BJ (cell line): ENCODE results near the gene BCL2. TPM values are rescaled to one million over a fixed set of nuclear protein-coding genes. Genes with fewer than 3 reads are reported as not detected.
"Not testable (repeated sequence)": the region's sequence is repeated elsewhere in the genome, so short reads cannot be mapped to it uniquely, and the experiment has no call there.

ENCODE experiments used
- CTCF ChIA-PET: fragments of 350-600 bp; formaldehyde crosslinking; extraction: SDS; loops from one replicate; lab custom pipeline; 2021; ENCODE audit warnings: antibody characterized with exemption, inconsistent platforms; lab: Yijun Ruan, JAX
- POLR2A ChIA-PET: fragments of 300-600 bp; sonication (Branson Sonifier 250); formaldehyde crosslinking; extraction: SDS; loops from one replicate; lab custom pipeline; 2021; ENCODE audit warnings: antibody characterized with exemption; lab: Charles Lee
- DNase-seq: peaks from one replicate; pipeline ENCODE4 v3.0.0-alpha.2; 2011; ENCODE audit warnings: low read depth
- H3K27me3 ChIP-seq: 2 replicates; pipeline ENCODE4 v1.6.0; 2011; ENCODE audit warnings: low read length; ENCODE audit not compliant: control insufficient read depth, insufficient read depth
- H3K36me3 ChIP-seq: 2 replicates; pipeline ENCODE4 v1.5.1; 2011; ENCODE audit warnings: low read length; ENCODE audit not compliant: control insufficient read depth, insufficient read depth
- H3K4me3 ChIP-seq: 2 replicates; pipeline ENCODE4 v1.5.1; 2011; ENCODE audit warnings: low read depth, mild to moderate bottlenecking, control low read depth, low read length
- CTCF ChIP-seq: IDR thresholded peaks from 2 replicates; pipeline ENCODE4 v1.5.1; 2011; ENCODE audit warnings: low read depth, mild to moderate bottlenecking, control low read depth, inconsistent platforms, low read length, moderate library complexity; ENCODE audit not compliant: insufficient read depth
- polyA plus RNA-seq: library from polyadenylated mRNA; depleted of rRNA; stranded (reverse); fragments of >200 nt; gene quantifications from 2 replicates; pipeline ENCODE4 v1.2.3, GENCODE V29; 2011

BCL2 gene
- polyA plus RNA-seq, 1 experiment, result 0.15 TPM

DNA sequence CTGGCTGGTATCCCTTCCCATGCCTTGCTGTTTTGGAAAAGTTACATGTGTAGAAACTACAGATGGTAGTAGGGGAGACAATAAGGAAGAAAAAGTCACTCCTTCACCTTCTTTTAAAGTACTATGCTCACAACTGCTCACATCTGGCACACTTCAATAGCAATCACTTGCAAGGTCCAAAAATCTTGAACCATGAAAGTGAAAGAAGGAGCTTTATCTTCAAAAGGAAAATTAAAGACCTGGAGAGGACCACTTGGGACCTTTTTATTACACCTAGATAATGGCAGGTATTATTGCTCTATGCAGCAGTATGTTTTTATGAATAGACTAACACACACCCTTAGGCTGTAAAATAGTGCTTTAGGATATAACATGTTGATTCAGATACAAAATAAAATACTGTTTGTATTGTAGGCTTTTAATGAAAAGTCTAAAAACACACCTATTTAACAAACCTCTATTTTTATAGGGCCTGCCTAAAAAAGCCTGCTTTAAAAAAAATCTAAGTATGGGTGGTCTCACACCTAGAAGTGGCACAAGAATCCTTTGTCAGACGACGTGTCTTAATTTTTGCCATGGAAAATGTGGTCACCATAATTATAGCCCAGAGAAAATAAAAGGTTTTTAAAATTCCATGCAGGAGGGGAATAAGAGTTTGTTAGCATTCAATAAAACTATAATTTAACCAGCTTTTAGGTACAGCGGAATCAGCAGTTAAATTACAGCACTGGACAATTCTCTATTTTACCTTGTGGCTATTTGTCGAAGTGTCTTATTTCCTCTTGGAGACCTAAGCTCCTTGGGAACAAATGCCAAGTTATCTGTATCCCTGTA is 124.0 kb downstream of the BCL2 start:
- POLR2A ChIA-PET, result no interaction called here
- no peak for TF ChIP-seq CTCF
- H3K4me3 ChIP-seq, result no peak overlapping the region
- CTCF ChIA-PET, result interaction anchor here (0.7 to 2.1 kb wide), 2 partner anchors 17 to 31 kb away, joined by 3 to 5 read pairs; no protein-coding TSS in a partner anchor
- no peaks in the 10 kb centered on the region for H3K36me3 ChIP-seq
- no peaks in the 10 kb centered on the region for H3K27me3 ChIP-seq
- no peak for DNase-seq

GRCh38 chr18:63192885-63193349 is 126.7 kb downstream of the BCL2 start:
- ChIA-PET POLR2A (no interaction called here), CTCF (no interaction called here)
- Histone ChIP-seq H3K36me3 (no peaks in the 10 kb centered on the region), H3K27me3 (no peaks in the 10 kb centered on the region), H3K4me3 (no peak overlapping the region)
- no peak for DNase-seq
- TF ChIP-seq CTCF, result no peak

DNA sequence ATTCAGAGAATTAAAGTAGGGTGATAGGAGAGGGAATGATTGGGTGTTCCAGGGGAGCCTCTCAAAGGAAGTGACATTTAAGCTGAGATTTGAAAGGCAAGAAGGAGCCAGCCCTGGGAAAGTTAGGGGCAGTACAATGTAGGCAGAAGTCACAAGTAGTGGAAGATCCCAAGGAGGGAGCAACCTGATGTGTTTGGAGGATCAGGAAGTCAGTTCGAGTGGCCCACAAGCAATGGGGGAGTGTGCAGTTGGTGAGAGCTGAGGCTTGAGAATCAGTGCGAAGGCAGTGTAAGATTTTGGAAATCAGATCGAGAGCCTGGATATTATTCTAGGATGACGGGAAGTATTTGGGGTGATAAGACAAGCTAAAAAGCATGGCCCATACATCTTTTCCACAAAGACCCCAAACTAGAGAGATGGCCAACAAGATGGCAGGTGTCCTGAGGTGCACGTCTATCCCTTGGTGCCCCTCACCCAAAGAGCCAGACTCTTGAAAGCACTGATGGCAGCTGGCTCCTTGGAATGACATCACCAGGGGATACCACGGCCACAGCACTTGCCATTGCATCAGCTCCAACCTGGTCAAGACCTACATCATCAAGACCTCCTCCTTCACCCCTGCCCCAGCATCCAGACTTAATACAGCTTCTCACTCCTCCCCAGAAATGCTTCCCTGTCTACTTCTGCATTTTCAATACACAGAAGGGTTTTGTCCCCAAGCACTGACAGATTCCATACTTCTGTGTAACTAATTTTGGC is 127.3 kb downstream of the BCL2 start:
- CTCF ChIA-PET, result no interaction called here
- Histone ChIP-seq H3K27me3 (no peaks in the 10 kb centered on the region), H3K36me3 (no peaks in the 10 kb centered on the region), H3K4me3 (no peak overlapping the region)
- POLR2A ChIA-PET, result no interaction called here
- DNase-seq, result no peak
- TF ChIP-seq CTCF, result no peak

DNA sequence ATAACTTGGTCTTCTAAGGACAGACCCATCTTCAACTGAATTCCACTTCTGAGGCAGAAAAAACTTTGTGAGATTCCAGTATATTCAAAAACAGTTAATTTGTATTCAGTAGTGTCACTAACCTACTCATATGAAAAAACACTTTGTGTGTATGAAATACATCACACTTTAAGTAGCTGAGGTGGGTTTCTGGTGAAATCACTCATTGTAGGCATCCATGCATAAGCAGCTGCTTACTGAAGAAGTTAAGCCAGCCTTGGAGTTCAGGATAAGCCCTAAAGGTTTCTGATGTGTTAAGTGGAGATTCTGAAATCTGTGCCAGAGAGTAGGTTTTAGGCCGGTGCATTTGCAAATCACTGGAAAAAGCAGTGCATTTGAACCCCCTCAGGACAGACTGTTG is 128.2 kb downstream of the BCL2 start:
- Histone ChIP-seq H3K36me3 (no peaks in the 10 kb centered on the region), H3K27me3 (no peaks in the 10 kb centered on the region), H3K4me3 (no peak overlapping the region)
- TF ChIP-seq CTCF, result no peak
- POLR2A ChIA-PET, result no interaction called here
- CTCF ChIA-PET, result no interaction called here
- no peak for DNase-seq

DNA sequence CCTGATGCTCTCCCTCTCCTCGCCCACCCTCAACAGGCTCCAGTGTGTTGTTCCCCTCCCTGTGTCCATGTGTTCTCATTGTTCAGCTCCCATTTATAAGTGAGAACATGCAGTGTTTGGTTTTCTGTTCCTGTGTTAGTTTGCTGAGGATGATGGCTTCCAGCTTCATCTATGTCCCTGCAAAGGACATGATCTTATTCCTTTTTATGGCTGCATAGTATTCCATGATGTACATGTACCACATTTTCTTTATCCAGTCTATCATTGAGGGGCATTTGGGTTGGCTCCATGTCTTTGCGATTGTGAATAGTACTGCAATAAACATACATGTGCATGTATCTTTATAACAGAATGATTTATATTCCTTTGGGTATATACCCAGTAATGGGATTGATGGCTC is 128.7 kb downstream of the BCL2 start:
- H3K4me3 ChIP-seq, H3K27me3 ChIP-seq, H3K36me3 ChIP-seq, DNase-seq, CTCF ChIA-PET, POLR2A ChIA-PET: not testable (repeated sequence)
